Stimulated activated CD8-positive, alpha-beta memory T cell treated with anti-CD3 and anti-CD28 coated beads, Interleukin-12 subunit alpha, Interleukin-12 subunit beta, amount 100 ng/mL, for 24 hours (primary cell): ENCODE data around the gene COQ8B.
"Not testable (repeated sequence)": the region's sequence is repeated elsewhere in the genome, so short reads cannot be mapped to it uniquely, and the experiment has no call there.

Experiments used
- DNase-seq: peaks from one replicate; pipeline ENCODE4 v3.0.0-alpha.2; 2020; ENCODE audit errors: extremely low read depth

Gene COQ8B

DNA sequence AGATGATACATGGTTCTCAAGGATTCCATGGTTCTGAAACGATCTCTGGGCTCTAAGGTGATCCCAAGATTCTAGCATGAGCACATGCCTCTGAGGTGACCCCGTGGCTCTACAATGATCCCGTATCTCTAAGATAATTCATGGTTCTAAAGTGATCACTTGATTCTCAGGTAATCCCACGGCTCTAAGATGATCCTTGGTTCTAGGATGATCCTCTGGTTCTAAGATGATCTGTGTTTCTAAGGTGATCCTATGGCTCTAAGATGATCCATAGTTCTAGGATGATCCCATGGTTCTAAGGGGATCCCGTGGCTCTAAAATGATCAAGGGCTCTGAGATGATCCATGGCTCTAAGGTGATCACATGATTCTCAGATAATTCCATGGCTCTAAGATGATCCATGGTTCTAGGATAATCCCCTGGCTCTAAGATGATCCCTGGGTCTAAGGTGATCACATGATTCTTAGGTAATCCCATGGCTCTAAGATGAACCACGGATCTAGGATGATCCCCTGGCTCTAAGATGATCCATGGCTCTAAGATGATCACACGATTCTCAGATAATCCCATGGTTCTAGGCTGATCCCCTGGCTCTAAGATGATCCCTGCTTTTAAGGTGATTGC is 47.6 kb downstream of the COQ8B start:
- no peak for DNase-seq

DNA sequence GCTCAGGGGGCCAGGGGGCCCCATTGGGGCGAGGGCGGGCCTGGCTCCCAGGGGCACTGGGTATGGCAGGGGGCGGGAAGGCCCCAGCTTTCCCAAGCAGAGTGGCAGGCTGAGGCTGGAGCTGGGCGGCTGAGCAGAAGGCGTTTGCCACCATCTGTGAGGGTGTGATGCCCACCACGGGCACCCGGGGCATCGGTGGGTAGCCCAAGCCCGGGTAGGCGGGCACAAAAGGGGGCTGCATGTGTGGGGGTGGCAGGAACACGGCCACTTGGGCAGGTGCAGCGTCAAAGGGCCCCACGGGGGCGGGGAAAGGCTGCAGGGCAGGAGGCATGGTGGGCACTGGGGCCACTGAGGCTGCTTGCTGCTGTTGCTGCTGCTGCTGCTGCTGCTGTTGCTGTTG is 49.1 kb downstream of the COQ8B start:
- DNase-seq = no peak

GRCh38 chr19:40666803-40667438 is 49.8 kb downstream of the COQ8B start:
- no peak for DNase-seq

DNA sequence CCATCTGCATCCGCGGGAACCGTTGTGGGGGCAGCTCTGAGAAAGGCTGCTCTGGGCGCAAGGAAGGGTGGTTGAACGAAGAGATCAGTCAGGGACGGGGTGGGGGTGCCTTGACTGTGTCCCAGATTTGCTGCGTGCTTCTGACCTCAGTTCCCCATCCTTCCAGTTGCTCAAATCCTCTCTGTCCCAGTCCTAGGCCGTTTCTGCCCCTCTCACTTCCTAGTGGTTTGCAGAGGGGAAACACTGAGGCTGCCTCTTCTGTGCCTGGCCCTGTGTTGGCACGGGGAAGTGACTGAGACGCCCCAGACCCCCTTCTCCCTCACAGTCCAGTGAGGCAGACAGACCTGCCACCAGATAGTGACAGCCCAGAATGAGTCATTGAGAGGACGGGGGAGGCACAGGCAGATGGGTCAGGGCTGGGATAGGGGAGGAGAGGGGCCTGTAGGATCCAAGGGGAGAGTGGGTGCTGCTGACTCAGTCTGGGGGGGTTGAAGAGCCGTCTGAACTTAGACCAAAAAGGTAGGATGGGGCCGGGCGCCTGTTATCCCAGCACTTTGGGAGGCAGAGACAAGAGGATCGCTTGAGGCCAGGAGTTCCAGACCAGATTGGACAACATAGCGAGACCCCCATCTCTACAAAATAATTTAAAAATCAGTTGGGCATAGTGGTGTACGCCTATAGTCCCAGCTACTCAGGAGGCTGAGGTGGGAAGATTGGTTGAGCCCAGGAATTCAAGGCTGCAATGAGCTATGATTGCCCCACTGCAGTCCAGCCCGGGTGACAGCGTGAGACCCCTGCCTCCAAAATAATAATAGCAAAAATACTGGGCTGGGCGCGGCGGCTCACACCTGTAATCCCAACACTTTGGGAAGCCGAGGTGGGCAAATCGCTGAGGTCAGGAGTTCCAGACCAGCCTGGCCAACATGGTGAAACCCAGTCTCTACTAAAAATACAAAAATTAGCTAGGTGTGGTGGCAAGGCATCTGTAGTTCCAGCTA is 52.7 kb downstream of the COQ8B start:
- no peak for DNase-seq

GRCh38 chr19:40662925-40663694 is 53.6 kb downstream of the COQ8B start:
- peak; percentile 77 for DNase-seq

DNA sequence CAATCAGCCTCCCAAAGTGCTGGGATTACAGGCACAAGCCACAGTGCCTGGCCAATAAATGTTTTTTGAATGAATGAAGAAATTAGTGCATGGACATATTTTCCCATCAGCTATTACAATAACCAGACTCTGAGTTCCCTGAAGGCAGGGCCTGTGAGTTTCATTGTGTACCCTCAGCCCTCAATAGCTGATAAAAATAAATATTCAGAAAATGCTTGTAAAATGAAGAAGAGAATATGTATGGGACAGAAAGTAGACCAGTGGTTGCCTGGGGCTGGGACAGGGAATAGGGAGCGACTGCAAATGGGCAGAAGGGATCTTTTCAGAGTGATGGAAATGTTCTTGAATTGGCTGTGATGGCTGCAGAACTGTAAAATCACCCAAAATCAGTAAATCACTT is 55.1 kb downstream of the COQ8B start:
- no peak for DNase-seq

- no peak for DNase-seq
These were observed 57.1 kb downstream of the COQ8B start for GRCh38 chr19:40659566-40659965.

DNA sequence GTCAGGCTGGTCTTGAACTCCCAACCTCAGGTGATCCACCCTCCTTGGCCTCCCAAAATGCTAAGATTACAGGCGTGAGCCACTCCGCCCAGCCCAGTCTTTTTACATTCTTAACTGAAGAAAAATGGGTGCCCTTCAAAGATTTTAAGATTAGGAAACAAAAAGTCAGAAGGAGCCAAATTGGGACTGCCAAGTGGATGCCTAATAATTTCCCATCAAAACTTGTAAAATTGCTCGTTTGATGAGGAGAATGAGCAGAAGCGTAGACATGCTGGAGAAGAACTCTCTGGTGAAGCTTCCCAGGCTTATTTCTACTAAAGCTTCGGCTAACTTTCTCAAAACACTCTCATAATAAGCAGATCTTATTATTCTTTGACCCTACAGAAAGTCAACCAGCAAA is 57.6 kb downstream of the COQ8B start:
- no peak for DNase-seq

DNA sequence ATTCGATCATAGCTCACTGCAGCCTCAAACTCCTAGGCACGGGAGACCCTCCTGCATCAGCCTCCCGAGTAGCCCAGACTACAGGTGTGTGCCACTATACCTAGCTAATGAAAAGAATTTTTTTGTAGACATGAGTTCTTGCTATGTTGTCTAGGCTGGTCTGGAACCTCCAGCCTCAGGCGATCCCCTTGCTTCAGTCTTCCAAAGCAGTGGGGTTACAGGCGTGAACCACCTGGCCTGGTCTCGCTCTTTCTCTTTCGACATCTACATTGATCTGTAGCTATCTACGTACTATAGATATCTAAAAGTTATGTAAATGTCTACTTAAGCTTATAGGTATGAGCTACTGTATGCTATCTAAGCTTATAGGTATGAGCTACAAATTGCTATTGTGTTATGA is 58.7 kb downstream of the COQ8B start:
- no peak for DNase-seq

DNA sequence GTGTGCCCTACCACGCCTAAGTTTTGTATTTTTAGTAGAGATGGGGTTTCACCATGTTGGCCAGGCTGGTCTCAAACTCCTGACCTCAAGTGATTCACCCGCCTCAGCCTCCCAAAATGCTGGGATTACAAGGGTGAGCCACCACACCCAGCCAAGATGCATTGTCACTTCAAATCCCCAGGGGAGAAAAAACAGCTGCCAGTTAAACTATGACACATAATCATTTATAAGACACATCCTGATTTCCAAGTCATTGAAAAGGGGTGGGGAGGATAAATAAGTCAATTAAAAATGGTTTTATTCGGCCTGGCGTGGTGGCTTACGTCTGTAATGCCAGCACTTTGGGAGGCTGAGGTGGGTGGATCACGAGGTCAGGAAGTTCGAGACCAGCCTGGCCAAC is 61.0 kb downstream of the COQ8B start:
- not testable (repeated sequence) for DNase-seq

DNA sequence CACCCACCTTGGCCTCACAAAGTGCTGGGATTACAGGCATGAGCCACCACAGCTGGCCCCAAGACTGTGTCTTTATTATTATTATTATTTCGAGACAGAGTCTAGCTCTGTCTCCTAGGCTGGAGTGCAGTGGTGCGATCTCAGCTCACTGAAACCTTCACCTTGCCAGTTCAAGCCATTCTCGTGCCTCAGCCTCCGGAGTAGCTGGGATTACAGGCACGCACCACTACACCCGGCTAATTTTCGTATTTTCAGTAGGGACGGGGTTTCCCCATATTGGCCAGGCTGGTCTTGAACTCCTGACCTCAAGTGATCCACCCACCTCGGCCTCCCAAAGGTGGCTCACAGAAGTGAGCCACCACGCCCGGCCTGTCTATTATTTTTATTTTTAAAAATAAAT is 64.4 kb downstream of the COQ8B start:
- DNase-seq = not testable (repeated sequence)

DNA sequence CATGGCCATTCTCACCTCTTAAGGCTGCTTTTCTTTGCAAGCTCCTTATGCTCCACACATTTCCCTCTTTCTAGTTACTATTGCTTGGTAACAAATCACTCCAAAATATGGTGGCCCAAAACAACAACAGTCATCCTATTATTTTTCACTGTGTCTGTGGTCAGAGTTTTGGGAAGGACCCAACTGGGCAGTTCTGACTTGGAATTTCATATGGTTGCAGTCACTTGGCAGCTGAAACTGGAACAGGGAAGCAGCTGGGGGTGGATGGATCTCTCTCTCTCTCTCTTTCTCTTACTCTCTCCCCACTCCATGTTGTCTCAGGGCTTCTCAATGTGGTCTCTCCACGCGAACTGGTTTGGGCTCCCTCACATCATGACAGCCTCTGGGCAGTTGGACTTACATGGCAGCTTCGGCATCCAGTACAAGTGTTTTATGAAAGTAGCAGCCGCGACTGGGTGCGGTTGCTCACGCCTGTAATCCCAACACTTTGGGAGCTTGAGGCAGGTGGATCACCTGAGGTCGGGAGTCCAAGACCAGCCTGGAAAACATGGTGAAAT is 65.9 kb downstream of the COQ8B start:
- DNase-seq = no peak

GRCh38 chr19:40649903-40650675 is 66.6 kb downstream of the COQ8B start:
- DNase-seq = not testable (repeated sequence)

DNA sequence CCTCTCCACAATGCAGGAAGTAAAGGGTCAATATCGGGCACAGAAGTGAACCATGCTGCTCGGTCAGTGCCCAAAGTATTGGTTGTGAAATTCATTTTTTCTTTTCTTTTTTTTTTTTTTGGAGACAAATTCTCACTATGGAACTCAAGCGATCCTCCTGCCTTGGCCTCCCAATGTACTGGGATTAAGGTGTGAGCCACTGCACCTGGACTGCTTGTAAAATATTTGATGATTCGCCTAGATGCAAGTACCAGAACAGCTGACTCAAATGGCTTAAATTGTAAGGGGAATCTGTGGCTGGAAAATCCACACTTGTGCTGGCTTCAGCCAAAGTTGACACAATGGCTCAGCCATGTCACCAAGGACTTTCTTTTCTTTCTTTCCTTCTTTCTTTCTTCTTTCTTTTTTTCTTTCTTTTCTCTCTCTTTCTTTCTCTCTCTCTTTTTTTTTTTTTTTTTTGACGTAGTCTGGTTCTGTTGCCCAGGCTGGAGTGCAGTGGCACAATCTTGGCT is 69.9 kb downstream of the COQ8B start:
- no peak for DNase-seq

GRCh38 chr19:40642757-40643305 is 73.9 kb downstream of the COQ8B start:
- no peak for DNase-seq

- no peak for DNase-seq
These were observed 74.5 kb downstream of the COQ8B start for GRCh38 chr19:40642051-40642706.
